Activated CD8-positive, alpha-beta memory T cell treated with anti-CD3 and anti-CD28 coated beads, Interleukin-2, amount 50 U/mL, for 24 hours (primary cell): ENCODE measurements around the gene RPRD1A.
"Not testable (repeated sequence)": the region's sequence is repeated elsewhere in the genome, so short reads cannot be mapped to it uniquely, and the experiment has no call there.

Experiments
- DNase-seq: peaks from one replicate; pipeline ENCODE4 v3.0.0-alpha.2; 2020; ENCODE audit errors: extremely low read depth

RPRD1A gene

GRCh38 chr18:36031903-36032302, 35.5 kb downstream of the RPRD1A start:
- DNase-seq, result no peak

- no peak for DNase-seq
Observed at GRCh38 chr18:36031407-36031806, 36.0 kb downstream of the RPRD1A start.

- no peak for DNase-seq
Observed at GRCh38 chr18:36028859-36029258, 38.5 kb downstream of the RPRD1A start.

DNA sequence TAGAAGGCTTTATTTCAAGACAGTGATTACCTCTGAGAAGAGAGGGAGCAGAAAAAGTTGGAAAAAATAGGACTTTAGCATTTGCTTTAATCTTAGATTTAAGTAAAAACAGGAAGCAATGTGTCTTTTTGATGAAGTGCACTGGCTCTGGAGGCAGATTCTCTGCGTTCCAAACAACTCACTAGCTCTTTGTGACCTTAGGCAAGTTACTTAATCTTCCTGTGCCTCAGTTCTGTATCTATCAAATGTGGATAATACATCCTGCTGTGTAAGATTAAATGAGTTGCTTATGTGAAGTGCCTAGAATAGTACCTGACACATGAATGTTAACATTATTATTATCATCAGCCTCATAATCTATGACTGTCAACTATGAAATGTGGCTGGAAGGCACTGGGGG, 42.3 kb downstream of the RPRD1A start:
- no peak for DNase-seq

- DNase-seq, result not testable (repeated sequence)
Observed at GRCh38 chr18:36024241-36024640, 43.1 kb downstream of the RPRD1A start.

DNA sequence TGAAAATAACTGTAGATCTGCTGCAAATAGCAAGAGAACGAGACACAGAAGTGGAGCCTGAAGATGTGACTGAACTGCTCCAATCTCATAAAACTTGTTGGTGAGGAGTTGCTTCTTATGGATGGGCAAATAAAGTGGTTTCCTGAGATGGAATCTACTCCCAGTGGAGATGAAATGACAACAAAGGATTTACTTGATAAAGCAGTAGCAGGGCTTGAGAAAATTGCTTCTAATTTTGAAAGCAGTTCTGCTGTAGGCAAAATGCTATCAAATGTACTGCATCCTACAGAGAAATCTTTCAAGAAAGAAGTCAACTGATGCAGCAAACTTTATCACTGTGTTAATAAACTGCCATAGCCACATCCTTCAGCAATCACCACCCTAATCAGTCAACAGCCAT, 44.0 kb downstream of the RPRD1A start:
- no peak for DNase-seq

DNA sequence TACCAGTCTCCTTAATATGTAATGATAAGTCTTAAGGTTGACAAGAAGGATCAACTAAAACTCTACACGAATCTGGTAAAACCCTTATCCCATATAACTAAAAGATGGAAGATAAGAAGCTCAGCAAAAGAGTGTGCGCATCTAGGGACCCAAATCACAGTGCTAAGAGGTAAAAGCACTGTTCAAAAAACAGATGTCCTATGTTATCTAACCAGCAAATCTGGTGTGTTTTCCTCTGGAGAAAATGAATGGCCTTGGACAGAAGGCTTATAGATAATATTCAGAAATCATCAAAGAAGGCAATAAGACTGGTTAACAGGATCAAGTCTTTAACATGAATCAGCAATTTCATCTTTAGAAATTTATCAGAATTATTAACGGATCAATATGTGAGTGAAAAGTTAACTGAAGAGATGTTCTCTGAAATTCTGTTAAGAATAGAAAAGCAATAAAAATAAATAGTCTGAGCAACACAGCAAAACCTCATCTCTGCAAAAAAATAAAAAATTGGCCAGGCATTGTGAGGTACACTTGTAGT, 47.1 kb downstream of the RPRD1A start:
- no peak for DNase-seq

- DNase-seq, result no peak
Observed at GRCh38 chr18:36017232-36017631, 50.1 kb downstream of the RPRD1A start.

- no peak for DNase-seq
Observed at GRCh38 chr18:36015629-36016028, 51.7 kb downstream of the RPRD1A start.

- DNase-seq, result no peak
Observed at GRCh38 chr18:36012891-36013290, 54.5 kb downstream of the RPRD1A start.

DNA sequence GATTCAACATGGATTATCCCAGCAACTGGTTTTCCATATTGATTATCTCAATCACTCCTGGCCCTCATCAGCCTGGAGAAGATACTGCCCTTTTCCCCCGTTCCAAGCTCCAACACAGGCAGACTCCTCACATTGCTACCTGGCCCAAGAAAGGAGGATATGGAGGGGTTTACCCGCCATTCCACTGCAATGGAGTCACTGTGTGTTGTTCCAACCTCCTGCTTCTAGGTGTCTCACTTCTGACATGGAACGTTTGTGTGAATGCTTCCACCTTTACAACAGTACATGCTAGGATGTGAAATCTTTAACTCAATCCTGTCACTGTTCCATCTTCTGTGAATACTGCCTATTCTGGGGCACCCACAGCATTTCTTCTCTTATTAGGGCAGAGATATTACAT, 58.1 kb downstream of the RPRD1A start:
- DNase-seq, result no peak

- DNase-seq, result no peak
Observed at GRCh38 chr18:36006997-36007396, 60.4 kb downstream of the RPRD1A start.

- no peak for DNase-seq
Observed at GRCh38 chr18:35999925-36000324, 67.4 kb downstream of the RPRD1A start.

- no peak for DNase-seq
Observed at GRCh38 chr18:35998967-35999366, 68.4 kb downstream of the RPRD1A start.

GRCh38 chr18:35993013-35993412, 74.3 kb downstream of the RPRD1A start:
- DNase-seq, result no peak

- DNase-seq, result no peak
Observed at GRCh38 chr18:35991696-35992095, 75.7 kb downstream of the RPRD1A start.

GRCh38 chr18:35983818-35984217, 83.5 kb downstream of the RPRD1A start:
- DNase-seq, result no peak

DNA sequence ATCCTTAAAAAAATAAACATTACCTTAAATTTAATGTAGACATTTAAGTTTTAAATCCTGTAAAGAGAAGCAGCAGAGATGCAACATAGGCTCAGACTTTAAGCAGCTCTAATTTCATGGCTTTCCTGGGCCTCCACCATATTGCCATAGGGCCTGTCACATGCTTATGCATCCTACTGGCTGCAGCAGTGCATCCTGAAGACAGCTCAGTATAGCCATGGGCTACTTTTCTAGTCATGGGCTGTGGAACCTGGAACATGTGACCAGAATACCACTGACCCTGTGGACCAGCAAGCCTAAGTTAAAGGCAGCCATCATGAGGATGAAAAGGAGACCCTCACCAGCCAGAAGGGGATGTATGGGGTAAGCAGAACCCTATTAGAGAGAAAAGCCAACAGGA, 84.2 kb downstream of the RPRD1A start:
- no peak for DNase-seq

GRCh38 chr18:35982409-35983114, 84.8 kb downstream of the RPRD1A start:
- no peak for DNase-seq

DNA sequence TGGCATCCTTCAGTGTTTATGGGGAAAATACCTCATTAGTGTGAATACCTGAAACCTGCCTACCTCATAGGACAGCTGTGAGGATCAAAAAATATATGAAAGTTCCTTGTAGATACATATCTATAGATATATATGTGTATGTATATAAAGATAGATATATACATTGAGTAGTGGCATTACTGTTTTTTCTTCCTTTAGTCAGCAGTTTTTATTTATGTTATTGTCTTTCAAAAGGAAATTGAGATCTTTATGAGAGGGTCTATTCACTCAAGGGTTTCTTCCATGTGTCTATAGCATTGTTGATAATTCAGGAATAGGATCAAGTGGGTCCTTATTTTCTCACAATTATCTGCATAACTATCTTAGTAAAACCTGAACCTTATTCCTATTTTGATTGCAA, 88.2 kb downstream of the RPRD1A start:
- no peak for DNase-seq

DNA sequence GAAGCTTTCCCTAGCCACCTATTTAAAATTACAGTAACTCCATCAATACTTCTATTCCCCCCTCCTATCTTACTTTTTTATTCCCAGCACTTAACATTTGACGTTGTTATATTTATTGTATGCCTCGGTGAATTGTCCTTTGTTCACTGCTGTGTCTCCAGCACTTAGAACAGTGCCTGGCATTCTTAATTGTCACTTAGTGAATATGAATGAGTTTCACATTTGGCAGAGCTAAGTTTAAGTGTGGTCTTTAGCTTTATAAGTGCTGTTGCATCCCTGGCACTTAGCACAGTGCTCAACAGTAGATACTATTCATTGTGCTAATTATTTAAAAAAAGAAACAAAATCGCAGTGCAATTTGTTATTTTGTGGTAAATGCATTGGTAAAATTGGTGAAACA, 93.2 kb downstream of the RPRD1A start:
- no peak for DNase-seq

- DNase-seq, result no peak
Observed at GRCh38 chr18:35973650-35974049, 93.7 kb downstream of the RPRD1A start.

GRCh38 chr18:35972197-35973000, 95.0 kb downstream of the RPRD1A start, which contains the start of gene RMP24:
Gene RMP24 (plus strand): TSS chr18:35972679.
- peak; percentile 88 for DNase-seq
